SK-N-SH (cell line): ENCODE data around the gene LY6G5C. TPM values are rescaled to one million over a fixed set of nuclear protein-coding genes. Genes with fewer than 3 reads are reported as not detected.

Experiments used
- CTCF ChIA-PET: fragments of 300-600, 350-600 bp; formaldehyde crosslinking; extraction: SDS; loops from one replicate; lab custom pipeline; 2021; lab: Yijun Ruan, JAX
- POLR2A ChIA-PET: fragments of 350-600 bp; sonication (Branson Sonifier 250); formaldehyde crosslinking; extraction: SDS; loops from one replicate; lab custom pipeline; 2020; ENCODE audit warnings: antibody characterized with exemption, inconsistent platforms; lab: Yijun Ruan, JAX
- DNase-seq: peaks from one replicate; pipeline ENCODE4 v3.0.0; 2012
- H2AFZ ChIP-seq: fragments of 200-600 bp; sonication (generic); 2 replicates; pipeline ENCODE4 v1.8.1; 2016; ENCODE audit warnings: antibody characterized with exemption, mild to moderate bottlenecking, low read depth
- H3F3A ChIP-seq: fragments of 200-600 bp; sonication (generic); replicated peaks from 2 replicates; pipeline ENCODE3; 2016; ENCODE audit warnings: antibody characterized with exemption, mild to moderate bottlenecking; ENCODE audit not compliant: insufficient read depth
- H3K27ac ChIP-seq, 2 experiments: fragments of 200-500 bp in 1 of 2; fragments of 200-600 bp in 1 of 2; sonication (Bioruptor generic) in 1 of 2; sonication (generic), shearing (Covaris generic) in 1 of 2; 2 replicates each; pipeline versions ENCODE4 v1.5.1 to v1.6.1; 2014 to 2016; ENCODE audit warnings: low read depth in 2 of 2, inconsistent platforms in 1 of 2, low read length in 1 of 2, mild to moderate bottlenecking in 1 of 2, mixed read lengths in 1 of 2
- H3K27me3 ChIP-seq: fragments of 200-600 bp; sonication (generic), shearing (Covaris generic); 2 replicates; pipeline ENCODE4 v1.6.1; 2016; ENCODE audit warnings: mixed run types; ENCODE audit not compliant: insufficient read depth
- H3K36me3 ChIP-seq, 2 experiments: fragments of 200-500 bp in 1 of 2; fragments of 200-600 bp in 1 of 2; sonication (Bioruptor generic) in 1 of 2; sonication (generic) in 1 of 2; replicated peaks in 1 of 2; 2 replicates each; pipeline versions ENCODE3 to v1.5.1; 2014 to 2016; ENCODE audit warnings: low read length in 1 of 2, mild to moderate bottlenecking in 1 of 2; ENCODE audit not compliant: insufficient read depth in 2 of 2, control insufficient read depth in 1 of 2
- H3K4me1 ChIP-seq, 2 experiments: fragments of 200-500 bp in 1 of 2; fragments of 200-600 bp in 1 of 2; sonication (Bioruptor generic) in 1 of 2; sonication (generic), shearing (Covaris generic) in 1 of 2; 2 replicates each; pipeline versions ENCODE4 v1.5.1 to v1.6.1; 2014 to 2016; ENCODE audit warnings: low read depth in 1 of 2, low read length in 1 of 2, mixed run types in 1 of 2; ENCODE audit not compliant: insufficient read depth in 2 of 2, control insufficient read depth in 1 of 2
- H3K4me2 ChIP-seq: fragments of 200-600 bp; sonication (generic), shearing (Covaris generic); 2 replicates; pipeline ENCODE4 v1.6.1; 2017; ENCODE audit warnings: mixed run types
- H3K4me3 ChIP-seq, 2 experiments: fragments of 200-500 bp in 1 of 2; fragments of 200-600 bp in 1 of 2; sonication (Bioruptor generic) in 1 of 2; sonication (generic), shearing (Covaris generic) in 1 of 2; 2 replicates each; pipeline versions ENCODE4 v1.5.1 to v1.8.1; 2014 to 2016; ENCODE audit warnings: low read depth in 2 of 2, inconsistent platforms in 1 of 2, low read length in 1 of 2, mild to moderate bottlenecking in 1 of 2, mixed read lengths in 1 of 2, moderate library complexity in 1 of 2
- H3K79me2 ChIP-seq: fragments of 200-600 bp; sonication (generic); 2 replicates; pipeline ENCODE4 v1.8.1; 2017; ENCODE audit warnings: mild to moderate bottlenecking; ENCODE audit not compliant: insufficient read depth
- H3K9ac ChIP-seq: fragments of 200-600 bp; sonication (generic); 2 replicates; pipeline ENCODE4 v1.6.1; 2017; ENCODE audit warnings: mixed run types
- H3K9me2 ChIP-seq: fragments of 200-600 bp; sonication (generic); 2 replicates; pipeline ENCODE4 v1.6.1; 2017; ENCODE audit warnings: mixed run types
- H3K9me3 ChIP-seq: fragments of 200-600 bp; sonication (generic); 2 replicates; pipeline ENCODE4 v1.6.1; 2017; ENCODE audit warnings: mixed run types, mild to moderate bottlenecking, moderate library complexity
- H4K20me1 ChIP-seq: fragments of 200-600 bp; sonication (generic); 2 replicates; pipeline ENCODE4 v1.6.1; 2017; ENCODE audit warnings: mild to moderate bottlenecking, mixed run types; ENCODE audit not compliant: insufficient read depth
- CHD2 ChIP-seq: fragments of 150-350 bp; IDR thresholded peaks from 2 replicates; pipeline ENCODE4 v1.6.1; 2018; ENCODE audit warnings: low read length; ENCODE audit not compliant: partially characterized antibody
- ELF1 ChIP-seq: IDR thresholded peaks from 2 replicates; pipeline ENCODE4 v1.4.0; 2012
- EP300 ChIP-seq, 2 experiments: IDR thresholded peaks; 2 replicates each; pipeline versions ENCODE4 v1.4.0 to v1.6.1; 2012; ENCODE audit warnings: borderline replicate concordance in 1 of 2, low read depth in 1 of 2, low read length in 1 of 2
- EZH2phosphoT487 ChIP-seq: fragments of 200-600 bp; sonication (generic); IDR thresholded peaks from 2 replicates; pipeline ENCODE4 v1.6.1; 2017; ENCODE audit warnings: low read depth, mixed run types, mild to moderate bottlenecking, antibody characterized with exemption, moderate library complexity, borderline replicate concordance
- FOSL2 ChIP-seq: IDR thresholded peaks from 2 replicates; pipeline ENCODE4 v1.4.0; 2012; ENCODE audit warnings: low read depth, mild to moderate bottlenecking, moderate library complexity, borderline replicate concordance
- FOXJ3 ChIP-seq: sonication (generic); formaldehyde crosslinking; IDR thresholded peaks from 2 replicates; pipeline ENCODE4 v1.5.1; 2020; ENCODE audit warnings: mild to moderate bottlenecking, missing genetic modification reagents
- GABPA ChIP-seq: IDR thresholded peaks from 2 replicates; pipeline ENCODE4 v1.4.0; 2012; ENCODE audit warnings: low read depth, mild to moderate bottlenecking
- GATA2 ChIP-seq: sonication (generic); formaldehyde crosslinking; IDR thresholded peaks from 2 replicates; pipeline ENCODE4 v1.5.0; 2020; ENCODE audit warnings: mild to moderate bottlenecking, missing genetic modification reagents
- JUND ChIP-seq: IDR thresholded peaks from 2 replicates; pipeline ENCODE4 v1.4.0; 2012
- MAX ChIP-seq: IDR thresholded peaks from 2 replicates; pipeline ENCODE4 v1.4.0; 2012; ENCODE audit warnings: low read depth
- MEF2A ChIP-seq: IDR thresholded peaks from 2 replicates; pipeline ENCODE4 v1.4.0; 2012; ENCODE audit warnings: low read depth, borderline replicate concordance
- MXI1 ChIP-seq: IDR thresholded peaks from 2 replicates; pipeline ENCODE4 v1.6.1; 2012; ENCODE audit warnings: mild to moderate bottlenecking, low read depth, low read length, improper control_type of control experiment
- NFIC ChIP-seq: IDR thresholded peaks from 2 replicates; pipeline ENCODE4 v1.4.0; 2012; ENCODE audit warnings: borderline replicate concordance
- NRF1 ChIP-seq: IDR thresholded peaks from 2 replicates; pipeline ENCODE4 v1.6.1; 2012; ENCODE audit warnings: low read depth, mild to moderate bottlenecking, low read length
- RFX5 ChIP-seq: IDR thresholded peaks from 2 replicates; pipeline ENCODE4 v1.6.1; 2012; ENCODE audit warnings: mild to moderate bottlenecking, improper control_type of control experiment, low read length
- RXRA ChIP-seq: IDR thresholded peaks from 2 replicates; pipeline ENCODE4 v1.4.0; 2012; ENCODE audit warnings: low read depth, mild to moderate bottlenecking, borderline replicate concordance
- SMC3 ChIP-seq: IDR thresholded peaks from 2 replicates; pipeline ENCODE4 v1.6.1; 2012; ENCODE audit warnings: low read depth, low read length, improper control_type of control experiment
- TAF1 ChIP-seq: IDR thresholded peaks from 2 replicates; pipeline ENCODE4 v1.6.1; 2012; ENCODE audit warnings: low read depth, mild to moderate bottlenecking, low read length, moderate library complexity, borderline replicate concordance
- TCF12 ChIP-seq: IDR thresholded peaks from 2 replicates; pipeline ENCODE4 v1.4.0; 2012
- USF2 ChIP-seq: fragments of 150-350 bp; IDR thresholded peaks from 2 replicates; pipeline ENCODE4 v1.6.1; 2017; ENCODE audit warnings: antibody characterized with exemption, low read length, low read depth, borderline replicate concordance
- WGBS: methylation state at CpG from one replicate; pipeline ENCODE4 v1.1.6; 2017; ENCODE audit warnings: low lambda C conversion rate; 5-methylcytosine and 5-hydroxymethylcytosine counted together
- polyA plus RNA-seq, 3 experiments: library from polyadenylated mRNA; depleted of rRNA; stranded (reverse); fragments of >200 nt; gene quantifications; 2 replicates each; pipeline ENCODE4 v1.2.3, GENCODE V29; 2012
- TF ChIP-seq, protein P1 (sequence below): IDR thresholded peaks from 2 replicates; pipeline ENCODE4; 2012
- TF ChIP-seq, protein P2 (sequence below): fragments of 200-600 bp; sonication (generic); IDR thresholded peaks from 2 replicates; pipeline ENCODE4 v1.6.1; 2017; ENCODE audit warnings: antibody characterized with exemption, mild to moderate bottlenecking, moderate library complexity

The LY6G5C gene
- polyA plus RNA-seq, 1 of the 3 experiments (the other 2 are of a cell fraction) = 1.1 TPM

- no peaks in the 10 kb centered on the region for H3K9me2 ChIP-seq
- H3K27ac ChIP-seq = no peak overlapping the region
- H3K9me3 ChIP-seq = no peaks in the 10 kb centered on the region
- no peak overlapping the region for H3K4me3 ChIP-seq
- CTCF ChIA-PET = interaction anchor here (2.1 kb wide), 1 partner anchor 152 kb away, joined by 9 read pairs; no protein-coding TSS in a partner anchor
- H3K36me3 ChIP-seq = peaks cover 0 to 3% of the 10 kb centered on the region in 2 experiments
- H4K20me1 ChIP-seq = no peaks in the 10 kb centered on the region
- H3K79me2 ChIP-seq = no peaks in the 10 kb centered on the region
- H3K27me3 ChIP-seq = no peaks in the 10 kb centered on the region
- no peak overlapping the region for H2AFZ ChIP-seq
- TF ChIP-seq MXI1 (no peak), GATA2 (CRISPR knock-in tag) (no peak), TAF1 (no peak), USF2 (no peak), FOXJ3 (CRISPR knock-in tag) (no peak), RFX5 (no peak), NRF1 (no peak), FOSL2 (no peak), CHD2 (no peak), NFIC (no peak), EP300 (IDR thresholded peaks at IDR 0.05; ENCODE audit: borderline replicate concordance in 1 of 2, low read depth in 1 of 2, low read length in 1 of 2) (no peak), SMC3 (no peak), JUND (no peak)
- TF ChIP-seq, protein P1, sequence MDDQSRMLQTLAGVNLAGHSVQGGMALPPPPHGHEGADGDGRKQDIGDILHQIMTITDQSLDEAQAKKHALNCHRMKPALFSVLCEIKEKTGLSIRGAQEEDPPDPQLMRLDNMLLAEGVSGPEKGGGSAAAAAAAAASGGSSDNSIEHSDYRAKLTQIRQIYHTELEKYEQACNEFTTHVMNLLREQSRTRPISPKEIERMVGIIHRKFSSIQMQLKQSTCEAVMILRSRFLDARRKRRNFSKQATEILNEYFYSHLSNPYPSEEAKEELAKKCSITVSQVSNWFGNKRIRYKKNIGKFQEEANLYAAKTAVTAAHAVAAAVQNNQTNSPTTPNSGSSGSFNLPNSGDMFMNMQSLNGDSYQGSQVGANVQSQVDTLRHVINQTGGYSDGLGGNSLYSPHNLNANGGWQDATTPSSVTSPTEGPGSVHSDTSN = no peak
- TF ChIP-seq, protein P2, sequence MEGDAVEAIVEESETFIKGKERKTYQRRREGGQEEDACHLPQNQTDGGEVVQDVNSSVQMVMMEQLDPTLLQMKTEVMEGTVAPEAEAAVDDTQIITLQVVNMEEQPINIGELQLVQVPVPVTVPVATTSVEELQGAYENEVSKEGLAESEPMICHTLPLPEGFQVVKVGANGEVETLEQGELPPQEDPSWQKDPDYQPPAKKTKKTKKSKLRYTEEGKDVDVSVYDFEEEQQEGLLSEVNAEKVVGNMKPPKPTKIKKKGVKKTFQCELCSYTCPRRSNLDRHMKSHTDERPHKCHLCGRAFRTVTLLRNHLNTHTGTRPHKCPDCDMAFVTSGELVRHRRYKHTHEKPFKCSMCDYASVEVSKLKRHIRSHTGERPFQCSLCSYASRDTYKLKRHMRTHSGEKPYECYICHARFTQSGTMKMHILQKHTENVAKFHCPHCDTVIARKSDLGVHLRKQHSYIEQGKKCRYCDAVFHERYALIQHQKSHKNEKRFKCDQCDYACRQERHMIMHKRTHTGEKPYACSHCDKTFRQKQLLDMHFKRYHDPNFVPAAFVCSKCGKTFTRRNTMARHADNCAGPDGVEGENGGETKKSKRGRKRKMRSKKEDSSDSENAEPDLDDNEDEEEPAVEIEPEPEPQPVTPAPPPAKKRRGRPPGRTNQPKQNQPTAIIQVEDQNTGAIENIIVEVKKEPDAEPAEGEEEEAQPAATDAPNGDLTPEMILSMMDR = no peak
- peaks cover 12% of the 10 kb centered on the region for H3F3A ChIP-seq
- no peak overlapping the region for H3K9ac ChIP-seq
- no peak overlapping the region for H3K4me2 ChIP-seq
- POLR2A ChIA-PET = no interaction called here
- no peak for DNase-seq
- 69% methylated on average over 8 of the region's 8 CpGs for WGBS
- peaks cover 3 to 7% of the 10 kb centered on the region in 2 experiments; a peak in 2 of 4 replicates for H3K4me1 ChIP-seq
Measured at GRCh38 chr6:31677955-31678354, 2.9 kb downstream of the LY6G5C start.

- TF ChIP-seq, protein P2 = no peak
- no peak for TF ChIP-seq EP300 (IDR thresholded peaks at IDR 0.05; ENCODE audit: borderline replicate concordance in 1 of 2, low read depth in 1 of 2, low read length in 1 of 2)
- TF ChIP-seq MEF2A = no peak
- no peak for TF ChIP-seq RFX5
- TF ChIP-seq GABPA = no peak
- TF ChIP-seq MAX = no peak
- no peak for TF ChIP-seq TCF12
- TF ChIP-seq ELF1 = no peak
- no peak for TF ChIP-seq EZH2phosphoT487
- TF ChIP-seq FOXJ3 (CRISPR knock-in tag) = no peak
- TF ChIP-seq GATA2 (CRISPR knock-in tag) = no peak
- TF ChIP-seq FOSL2 = no peak
- TF ChIP-seq MXI1 = no peak
- no peak for TF ChIP-seq RXRA
- Histone ChIP-seq H3K4me1 (peaks cover 3 to 7% of the 10 kb centered on the region in 2 experiments; a peak in 2 of 4 replicates), H3K79me2 (no peaks in the 10 kb centered on the region), H2AFZ (no peak overlapping the region), H4K20me1 (no peaks in the 10 kb centered on the region), H3F3A (peaks cover 16% of the 10 kb centered on the region), H3K9me2 (no peaks in the 10 kb centered on the region), H3K9me3 (no peaks in the 10 kb centered on the region), H3K9ac (no peak overlapping the region), H3K36me3 (peaks cover 0 to 6% of the 10 kb centered on the region in 2 experiments), H3K4me3 (no peak overlapping the region), H3K27me3 (no peaks in the 10 kb centered on the region), H3K4me2 (no peak overlapping the region), H3K27ac (no peak overlapping the region)
- ChIA-PET POLR2A (no interaction called here), CTCF (no interaction called here)
- WGBS = 65% methylated on average over 6 of the region's 6 CpGs
- DNase-seq = no peak
Measured at GRCh38 chr6:31676904-31677303, 4.0 kb downstream of the LY6G5C start.
